ENCODE results near the gene RNF111. TPM values are rescaled to one million over a fixed set of nuclear protein-coding genes. Genes with fewer than 3 reads are reported as not detected.

Gene RNF111
- total and polyA plus RNA-seq, 2 experiments from 2014 or later = 14.4 to 24.5 TPM

DNA sequence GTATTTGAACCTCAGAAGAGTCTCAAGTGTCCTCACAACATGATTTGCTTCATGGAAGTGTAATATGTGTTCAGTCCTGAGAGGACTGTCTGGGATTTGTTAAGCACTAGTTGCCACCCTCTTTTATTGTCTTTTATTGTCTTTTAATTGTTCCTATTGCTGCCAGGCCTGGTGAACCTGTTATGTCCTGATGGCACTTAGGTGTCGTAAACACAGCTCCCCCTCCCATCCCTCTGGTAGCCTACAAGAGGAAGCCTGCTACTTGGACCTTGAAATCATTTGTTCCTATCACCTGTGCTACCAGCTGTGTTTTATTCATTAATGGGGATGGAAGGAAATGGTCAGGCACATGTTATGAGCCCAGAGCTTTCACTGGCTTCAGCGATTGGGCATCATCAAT, 136.8 kb downstream of the RNF111 start:
- Mint-ChIP-seq H3K4me3 (no peak overlapping the region), H3K27ac (no peak overlapping the region), H3K27me3 (ENCODE audit: insufficient read depth, low read depth, poor library complexity) (peaks cover 1% of the 10 kb centered on the region), H3K36me3 (ENCODE audit: low read depth) (peaks cover 82% of the 10 kb centered on the region), H3K9me3 (peaks cover 23% of the 10 kb centered on the region; the same call in 2 of the 3 replicates), H3K4me1 (no peaks in the 10 kb centered on the region)
- Histone ChIP-seq H3K27me3 (ENCODE audit: insufficient read depth) (no peaks in the 10 kb centered on the region), H2AFZ (no peak overlapping the region), H3K9me2 (ENCODE audit: insufficient read depth) (no peaks in the 10 kb centered on the region), H3K4me1 (ENCODE audit: insufficient read depth) (no peaks in the 10 kb centered on the region), H4K20me1 (replicated peaks; ENCODE audit: insufficient read depth) (peaks cover 12% of the 10 kb centered on the region), H3K36me3 (ENCODE audit: insufficient read depth) (peaks cover 46% of the 10 kb centered on the region; the same call in 1 of the 2 replicates), H3K79me2 (replicated peaks; ENCODE audit: insufficient read depth) (peaks cover 43% of the 10 kb centered on the region), H3K4me2 (no peak overlapping the region), H3K27ac (ENCODE audit: low read depth) (no peak overlapping the region), H3F3A (replicated peaks; ENCODE audit: low read depth) (0 out of 2 replicates have a peak, but pooled peaks cover 3% of the 10 kb centered on the region), H3K4me3 (no peak overlapping the region)
- TF ChIP-seq, protein P1, sequence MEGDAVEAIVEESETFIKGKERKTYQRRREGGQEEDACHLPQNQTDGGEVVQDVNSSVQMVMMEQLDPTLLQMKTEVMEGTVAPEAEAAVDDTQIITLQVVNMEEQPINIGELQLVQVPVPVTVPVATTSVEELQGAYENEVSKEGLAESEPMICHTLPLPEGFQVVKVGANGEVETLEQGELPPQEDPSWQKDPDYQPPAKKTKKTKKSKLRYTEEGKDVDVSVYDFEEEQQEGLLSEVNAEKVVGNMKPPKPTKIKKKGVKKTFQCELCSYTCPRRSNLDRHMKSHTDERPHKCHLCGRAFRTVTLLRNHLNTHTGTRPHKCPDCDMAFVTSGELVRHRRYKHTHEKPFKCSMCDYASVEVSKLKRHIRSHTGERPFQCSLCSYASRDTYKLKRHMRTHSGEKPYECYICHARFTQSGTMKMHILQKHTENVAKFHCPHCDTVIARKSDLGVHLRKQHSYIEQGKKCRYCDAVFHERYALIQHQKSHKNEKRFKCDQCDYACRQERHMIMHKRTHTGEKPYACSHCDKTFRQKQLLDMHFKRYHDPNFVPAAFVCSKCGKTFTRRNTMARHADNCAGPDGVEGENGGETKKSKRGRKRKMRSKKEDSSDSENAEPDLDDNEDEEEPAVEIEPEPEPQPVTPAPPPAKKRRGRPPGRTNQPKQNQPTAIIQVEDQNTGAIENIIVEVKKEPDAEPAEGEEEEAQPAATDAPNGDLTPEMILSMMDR (conservative IDR thresholded peaks at IDR 0.05; ENCODE audit: low read depth in 2 of 2) = no peak
- TF ChIP-seq, protein P2, sequence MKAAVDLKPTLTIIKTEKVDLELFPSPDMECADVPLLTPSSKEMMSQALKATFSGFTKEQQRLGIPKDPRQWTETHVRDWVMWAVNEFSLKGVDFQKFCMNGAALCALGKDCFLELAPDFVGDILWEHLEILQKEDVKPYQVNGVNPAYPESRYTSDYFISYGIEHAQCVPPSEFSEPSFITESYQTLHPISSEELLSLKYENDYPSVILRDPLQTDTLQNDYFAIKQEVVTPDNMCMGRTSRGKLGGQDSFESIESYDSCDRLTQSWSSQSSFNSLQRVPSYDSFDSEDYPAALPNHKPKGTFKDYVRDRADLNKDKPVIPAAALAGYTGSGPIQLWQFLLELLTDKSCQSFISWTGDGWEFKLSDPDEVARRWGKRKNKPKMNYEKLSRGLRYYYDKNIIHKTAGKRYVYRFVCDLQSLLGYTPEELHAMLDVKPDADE (IDR thresholded peaks at IDR 0.05) = no peak
- TF ChIP-seq, protein P3, sequence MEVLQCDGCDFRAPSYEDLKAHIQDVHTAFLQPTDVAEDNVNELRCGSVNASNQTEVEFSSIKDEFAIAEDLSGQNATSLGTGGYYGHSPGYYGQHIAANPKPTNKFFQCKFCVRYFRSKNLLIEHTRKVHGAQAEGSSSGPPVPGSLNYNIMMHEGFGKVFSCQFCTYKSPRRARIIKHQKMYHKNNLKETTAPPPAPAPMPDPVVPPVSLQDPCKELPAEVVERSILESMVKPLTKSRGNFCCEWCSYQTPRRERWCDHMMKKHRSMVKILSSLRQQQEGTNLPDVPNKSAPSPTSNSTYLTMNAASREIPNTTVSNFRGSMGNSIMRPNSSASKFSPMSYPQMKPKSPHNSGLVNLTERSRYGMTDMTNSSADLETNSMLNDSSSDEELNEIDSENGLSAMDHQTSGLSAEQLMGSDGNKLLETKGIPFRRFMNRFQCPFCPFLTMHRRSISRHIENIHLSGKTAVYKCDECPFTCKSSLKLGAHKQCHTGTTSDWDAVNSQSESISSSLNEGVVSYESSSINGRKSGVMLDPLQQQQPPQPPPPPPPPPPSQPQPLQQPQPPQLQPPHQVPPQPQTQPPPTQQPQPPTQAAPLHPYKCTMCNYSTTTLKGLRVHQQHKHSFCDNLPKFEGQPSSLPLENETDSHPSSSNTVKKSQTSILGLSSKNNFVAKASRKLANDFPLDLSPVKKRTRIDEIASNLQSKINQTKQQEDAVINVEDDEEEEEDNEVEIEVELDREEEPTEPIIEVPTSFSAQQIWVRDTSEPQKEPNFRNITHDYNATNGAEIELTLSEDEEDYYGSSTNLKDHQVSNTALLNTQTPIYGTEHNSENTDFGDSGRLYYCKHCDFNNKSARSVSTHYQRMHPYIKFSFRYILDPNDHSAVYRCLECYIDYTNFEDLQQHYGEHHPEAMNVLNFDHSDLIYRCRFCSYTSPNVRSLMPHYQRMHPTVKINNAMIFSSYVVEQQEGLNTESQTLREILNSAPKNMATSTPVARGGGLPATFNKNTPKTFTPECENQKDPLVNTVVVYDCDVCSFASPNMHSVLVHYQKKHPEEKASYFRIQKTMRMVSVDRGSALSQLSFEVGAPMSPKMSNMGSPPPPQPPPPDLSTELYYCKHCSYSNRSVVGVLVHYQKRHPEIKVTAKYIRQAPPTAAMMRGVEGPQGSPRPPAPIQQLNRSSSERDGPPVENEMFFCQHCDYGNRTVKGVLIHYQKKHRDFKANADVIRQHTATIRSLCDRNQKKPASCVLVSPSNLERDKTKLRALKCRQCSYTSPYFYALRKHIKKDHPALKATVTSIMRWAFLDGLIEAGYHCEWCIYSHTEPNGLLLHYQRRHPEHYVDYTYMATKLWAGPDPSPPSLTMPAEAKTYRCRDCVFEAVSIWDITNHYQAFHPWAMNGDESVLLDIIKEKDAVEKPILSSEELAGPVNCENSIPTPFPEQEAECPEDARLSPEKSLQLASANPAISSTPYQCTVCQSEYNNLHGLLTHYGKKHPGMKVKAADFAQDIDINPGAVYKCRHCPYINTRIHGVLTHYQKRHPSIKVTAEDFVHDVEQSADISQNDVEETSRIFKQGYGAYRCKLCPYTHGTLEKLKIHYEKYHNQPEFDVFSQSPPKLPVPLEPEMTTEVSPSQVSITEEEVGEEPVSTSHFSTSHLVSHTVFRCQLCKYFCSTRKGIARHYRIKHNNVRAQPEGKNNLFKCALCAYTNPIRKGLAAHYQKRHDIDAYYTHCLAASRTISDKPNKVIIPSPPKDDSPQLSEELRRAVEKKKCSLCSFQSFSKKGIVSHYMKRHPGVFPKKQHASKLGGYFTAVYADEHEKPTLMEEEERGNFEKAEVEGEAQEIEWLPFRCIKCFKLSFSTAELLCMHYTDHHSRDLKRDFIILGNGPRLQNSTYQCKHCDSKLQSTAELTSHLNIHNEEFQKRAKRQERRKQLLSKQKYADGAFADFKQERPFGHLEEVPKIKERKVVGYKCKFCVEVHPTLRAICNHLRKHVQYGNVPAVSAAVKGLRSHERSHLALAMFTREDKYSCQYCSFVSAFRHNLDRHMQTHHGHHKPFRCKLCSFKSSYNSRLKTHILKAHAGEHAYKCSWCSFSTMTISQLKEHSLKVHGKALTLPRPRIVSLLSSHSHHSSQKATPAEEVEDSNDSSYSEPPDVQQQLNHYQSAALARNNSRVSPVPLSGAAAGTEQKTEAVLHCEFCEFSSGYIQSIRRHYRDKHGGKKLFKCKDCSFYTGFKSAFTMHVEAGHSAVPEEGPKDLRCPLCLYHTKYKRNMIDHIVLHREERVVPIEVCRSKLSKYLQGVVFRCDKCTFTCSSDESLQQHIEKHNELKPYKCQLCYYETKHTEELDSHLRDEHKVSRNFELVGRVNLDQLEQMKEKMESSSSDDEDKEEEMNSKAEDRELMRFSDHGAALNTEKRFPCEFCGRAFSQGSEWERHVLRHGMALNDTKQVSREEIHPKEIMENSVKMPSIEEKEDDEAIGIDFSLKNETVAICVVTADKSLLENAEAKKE (CRISPR knock-in tag; IDR thresholded peaks at IDR 0.05) = no peak
- TF ChIP-seq NANOG (IDR thresholded peaks at IDR 0.05; ENCODE audit: borderline replicate concordance) (no peak), STAT1 (IDR thresholded peaks at IDR 0.05; ENCODE audit: unreplicated experiment) (no peak), EZH2phosphoT487 (IDR thresholded peaks at IDR 0.05; ENCODE audit: unreplicated experiment) (no peak), CREB1 (CRISPR knock-in tag; IDR thresholded peaks at IDR 0.05; ENCODE audit: low read depth) (no peak), POLR2AphosphoS5 (IDR thresholded peaks at IDR 0.05; ENCODE audit: low read depth) (no peak), ZNF114 (CRISPR knock-in tag; IDR thresholded peaks at IDR 0.05) (no peak), ZNF331 (CRISPR knock-in tag; IDR thresholded peaks at IDR 0.05; ENCODE audit: low read depth) (no peak)
- TF ChIP-seq, protein P4, sequence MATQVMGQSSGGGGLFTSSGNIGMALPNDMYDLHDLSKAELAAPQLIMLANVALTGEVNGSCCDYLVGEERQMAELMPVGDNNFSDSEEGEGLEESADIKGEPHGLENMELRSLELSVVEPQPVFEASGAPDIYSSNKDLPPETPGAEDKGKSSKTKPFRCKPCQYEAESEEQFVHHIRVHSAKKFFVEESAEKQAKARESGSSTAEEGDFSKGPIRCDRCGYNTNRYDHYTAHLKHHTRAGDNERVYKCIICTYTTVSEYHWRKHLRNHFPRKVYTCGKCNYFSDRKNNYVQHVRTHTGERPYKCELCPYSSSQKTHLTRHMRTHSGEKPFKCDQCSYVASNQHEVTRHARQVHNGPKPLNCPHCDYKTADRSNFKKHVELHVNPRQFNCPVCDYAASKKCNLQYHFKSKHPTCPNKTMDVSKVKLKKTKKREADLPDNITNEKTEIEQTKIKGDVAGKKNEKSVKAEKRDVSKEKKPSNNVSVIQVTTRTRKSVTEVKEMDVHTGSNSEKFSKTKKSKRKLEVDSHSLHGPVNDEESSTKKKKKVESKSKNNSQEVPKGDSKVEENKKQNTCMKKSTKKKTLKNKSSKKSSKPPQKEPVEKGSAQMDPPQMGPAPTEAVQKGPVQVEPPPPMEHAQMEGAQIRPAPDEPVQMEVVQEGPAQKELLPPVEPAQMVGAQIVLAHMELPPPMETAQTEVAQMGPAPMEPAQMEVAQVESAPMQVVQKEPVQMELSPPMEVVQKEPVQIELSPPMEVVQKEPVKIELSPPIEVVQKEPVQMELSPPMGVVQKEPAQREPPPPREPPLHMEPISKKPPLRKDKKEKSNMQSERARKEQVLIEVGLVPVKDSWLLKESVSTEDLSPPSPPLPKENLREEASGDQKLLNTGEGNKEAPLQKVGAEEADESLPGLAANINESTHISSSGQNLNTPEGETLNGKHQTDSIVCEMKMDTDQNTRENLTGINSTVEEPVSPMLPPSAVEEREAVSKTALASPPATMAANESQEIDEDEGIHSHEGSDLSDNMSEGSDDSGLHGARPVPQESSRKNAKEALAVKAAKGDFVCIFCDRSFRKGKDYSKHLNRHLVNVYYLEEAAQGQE (IDR thresholded peaks at IDR 0.05; ENCODE audit: unreplicated experiment) = no peak
- DNase-seq (ENCODE audit: low spot score) (no peak), ATAC-seq (no peak)

Measured in GM23338 (cell line).